C4-2B (cell line): ENCODE data around the gene ERCC6L2.

ENCODE experiments used
- H3K27ac ChIP-seq: fragments of 450-650 bp; 2 replicates; pipeline ENCODE4 v1.5.1; 2017
- ZFX ChIP-seq: fragments of 450-650 bp; IDR thresholded peaks from 2 replicates; pipeline ENCODE4 v1.6.1; 2017
- TF ChIP-seq, protein P1 (sequence below): fragments of 450-650 bp; conservative IDR thresholded peaks from 2 replicates; pipeline ENCODE4 v1.5.1; 2017; ENCODE audit warnings: mild to moderate bottlenecking

ERCC6L2 gene

DNA sequence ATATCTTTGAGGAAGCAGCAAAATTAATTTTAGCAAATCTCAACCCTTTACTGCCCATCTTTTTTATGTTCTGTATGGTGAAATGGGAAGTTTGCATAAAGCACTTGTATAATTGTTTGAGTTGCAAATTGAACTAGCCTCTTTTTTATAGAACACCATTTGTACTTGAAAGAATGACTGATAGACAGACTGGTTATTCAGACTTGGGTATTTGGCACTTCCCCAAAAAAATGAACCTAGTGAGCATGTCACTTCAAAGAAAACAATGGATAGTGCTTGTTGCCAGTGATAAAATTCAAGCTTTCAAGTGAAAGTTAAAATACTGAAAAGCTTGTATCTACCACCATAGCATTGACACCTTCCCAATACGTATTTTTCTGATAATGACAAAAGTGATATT, 115.8 kb downstream of the ERCC6L2 start:
- TF ChIP-seq, protein P1, sequence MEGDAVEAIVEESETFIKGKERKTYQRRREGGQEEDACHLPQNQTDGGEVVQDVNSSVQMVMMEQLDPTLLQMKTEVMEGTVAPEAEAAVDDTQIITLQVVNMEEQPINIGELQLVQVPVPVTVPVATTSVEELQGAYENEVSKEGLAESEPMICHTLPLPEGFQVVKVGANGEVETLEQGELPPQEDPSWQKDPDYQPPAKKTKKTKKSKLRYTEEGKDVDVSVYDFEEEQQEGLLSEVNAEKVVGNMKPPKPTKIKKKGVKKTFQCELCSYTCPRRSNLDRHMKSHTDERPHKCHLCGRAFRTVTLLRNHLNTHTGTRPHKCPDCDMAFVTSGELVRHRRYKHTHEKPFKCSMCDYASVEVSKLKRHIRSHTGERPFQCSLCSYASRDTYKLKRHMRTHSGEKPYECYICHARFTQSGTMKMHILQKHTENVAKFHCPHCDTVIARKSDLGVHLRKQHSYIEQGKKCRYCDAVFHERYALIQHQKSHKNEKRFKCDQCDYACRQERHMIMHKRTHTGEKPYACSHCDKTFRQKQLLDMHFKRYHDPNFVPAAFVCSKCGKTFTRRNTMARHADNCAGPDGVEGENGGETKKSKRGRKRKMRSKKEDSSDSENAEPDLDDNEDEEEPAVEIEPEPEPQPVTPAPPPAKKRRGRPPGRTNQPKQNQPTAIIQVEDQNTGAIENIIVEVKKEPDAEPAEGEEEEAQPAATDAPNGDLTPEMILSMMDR = no peak
- TF ChIP-seq ZFX = no peak
- no peak overlapping the region; the same call in 1 of the 2 replicates for H3K27ac ChIP-seq

DNA sequence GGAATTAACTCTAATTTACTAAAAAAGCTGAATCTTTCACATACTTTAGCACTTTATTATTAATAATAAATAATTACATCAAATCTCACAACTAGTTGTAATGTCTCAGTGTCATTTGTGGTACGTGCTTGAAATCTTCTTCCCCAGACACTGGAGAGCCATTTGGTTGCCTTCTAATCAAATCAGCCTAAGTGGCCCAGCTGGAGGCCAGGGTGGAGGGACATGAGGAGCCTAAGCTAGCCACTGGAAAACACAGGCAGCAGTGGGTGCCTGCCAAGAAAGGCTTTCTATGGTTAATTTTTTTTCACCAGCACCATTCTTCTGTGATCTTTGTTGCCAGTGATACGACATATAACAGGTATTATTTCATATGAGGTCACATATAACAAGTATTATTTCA, 117.0 kb downstream of the ERCC6L2 start:
- H3K27ac ChIP-seq = no peak overlapping the region
- TF ChIP-seq ZFX = no peak
- TF ChIP-seq, protein P1 = no peak

DNA sequence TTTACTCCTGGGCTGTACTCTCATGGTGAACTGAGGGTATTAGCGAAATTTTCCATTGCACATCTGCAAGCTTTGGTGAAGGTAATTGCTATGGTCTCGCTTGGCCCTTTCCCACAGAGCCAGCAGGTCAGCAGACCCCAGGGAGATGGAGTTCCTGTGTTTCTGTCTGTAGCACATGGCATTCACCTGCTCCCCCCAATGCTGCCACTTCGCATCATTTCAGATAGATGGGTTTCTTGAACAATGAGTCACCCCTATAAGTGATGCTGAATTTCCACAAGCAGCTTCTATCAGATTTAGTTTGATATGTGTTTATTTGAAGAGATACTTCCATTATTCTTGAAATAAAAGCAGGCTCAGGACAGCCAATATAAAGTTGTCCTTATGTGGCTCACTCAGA, 117.8 kb downstream of the ERCC6L2 start:
- TF ChIP-seq, protein P1 = no peak
- TF ChIP-seq ZFX = no peak
- H3K27ac ChIP-seq = no peak overlapping the region

DNA sequence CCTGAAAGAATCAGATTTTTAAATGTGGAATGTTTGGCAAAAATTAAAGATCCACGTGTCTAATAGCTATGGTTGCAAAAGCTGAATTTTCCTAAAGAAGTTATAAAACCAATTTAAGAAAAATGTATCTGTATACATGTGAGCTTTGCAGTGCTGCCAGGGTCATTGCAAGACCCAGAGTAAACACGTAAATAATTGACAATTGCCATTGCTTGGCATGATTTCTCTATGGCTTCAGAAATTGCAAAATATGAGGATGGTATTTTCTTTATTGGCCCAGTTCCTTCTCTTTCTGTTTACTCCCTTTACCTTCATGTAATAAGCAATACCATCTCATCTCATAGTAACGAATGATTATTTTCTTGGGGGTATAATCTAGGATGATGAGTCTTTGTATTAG, 123.9 kb downstream of the ERCC6L2 start:
- no peak for TF ChIP-seq ZFX
- TF ChIP-seq, protein P1 = no peak
- H3K27ac ChIP-seq = no peak overlapping the region

DNA sequence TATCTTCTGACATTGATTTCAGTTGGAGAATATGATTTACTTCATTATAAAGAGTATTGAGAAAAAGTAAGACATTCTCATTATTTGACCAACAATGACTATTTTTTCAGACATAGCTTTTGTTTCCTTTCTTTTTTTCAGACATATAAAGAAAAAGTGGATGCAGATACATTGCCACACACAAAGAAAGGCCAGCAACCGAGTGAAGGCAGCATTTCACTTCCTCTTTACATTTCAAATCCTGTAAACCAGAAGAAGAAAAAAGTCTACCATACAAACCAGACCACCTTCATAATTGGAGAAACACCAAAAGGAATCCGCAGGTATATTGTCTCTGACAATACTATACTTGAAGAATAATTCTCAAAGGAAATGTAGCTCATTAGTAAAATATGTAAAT, 128.9 kb downstream of the ERCC6L2 start:
- no peak overlapping the region for H3K27ac ChIP-seq
- TF ChIP-seq ZFX = no peak
- TF ChIP-seq, protein P1 = no peak

DNA sequence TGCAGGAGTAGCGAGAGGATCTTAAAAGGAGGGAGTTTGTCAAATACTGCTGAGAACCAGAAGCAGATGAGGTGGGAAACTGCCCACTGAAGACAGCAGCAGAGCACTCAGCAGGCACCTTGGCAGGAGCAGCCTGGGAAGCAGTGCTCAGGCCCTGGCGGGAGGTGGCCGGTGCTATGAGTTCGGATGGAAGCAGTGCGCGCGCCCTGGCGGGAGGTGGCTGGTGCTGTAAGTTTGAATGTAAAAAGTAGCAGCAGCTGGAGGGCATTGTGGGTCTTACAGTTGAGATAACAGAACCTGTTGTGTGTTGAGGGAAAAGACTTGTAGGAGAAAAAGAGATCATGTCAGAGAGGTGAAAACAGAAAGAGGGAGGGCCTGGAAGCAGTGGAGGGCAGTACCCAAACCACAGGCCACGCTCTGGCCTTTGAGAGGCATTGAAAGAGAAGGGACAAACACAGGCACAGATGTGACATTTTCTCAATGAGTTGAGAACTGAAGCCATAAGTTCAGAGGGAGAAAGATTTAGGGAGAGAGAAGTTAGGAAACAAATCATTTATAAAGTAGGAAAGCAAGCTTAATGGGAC, 130.9 kb downstream of the ERCC6L2 start:
- TF ChIP-seq, protein P1 = no peak
- no peak for TF ChIP-seq ZFX
- no peak overlapping the region for H3K27ac ChIP-seq

DNA sequence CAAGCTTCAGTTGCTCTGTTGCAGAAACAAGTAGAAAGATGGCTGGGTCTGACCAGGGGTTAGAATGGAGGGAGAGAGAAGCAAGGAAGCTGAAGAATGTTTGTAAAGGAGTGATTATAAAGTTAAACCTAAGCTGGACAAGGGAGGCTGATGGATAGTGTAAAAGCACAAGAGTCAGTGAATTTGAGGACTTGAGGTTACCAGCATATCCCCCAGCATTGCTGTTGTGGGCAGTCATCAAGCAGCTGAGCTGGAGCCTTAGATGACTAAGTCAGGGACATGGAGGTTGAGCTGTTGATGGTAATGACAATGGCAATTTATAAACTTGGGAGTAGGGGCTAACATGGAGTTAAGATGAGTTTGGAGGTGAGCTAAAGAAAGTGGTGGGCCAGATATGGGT, 131.5 kb downstream of the ERCC6L2 start:
- TF ChIP-seq, protein P1 = no peak
- no peak for TF ChIP-seq ZFX
- H3K27ac ChIP-seq = no peak overlapping the region
